ENCODE results near the gene MGLL. TPM values are rescaled to one million over a fixed set of nuclear protein-coding genes. Genes with fewer than 3 reads are reported as not detected.

MGLL gene
- total RNA-seq, 1 experiment from 2014 or later: 42.4 TPM

- Mint-ChIP-seq H3K9me3 (ENCODE audit: low read depth, unreplicated experiment) (no peaks in the 10 kb centered on the region), H3K27me3 (ENCODE audit: unreplicated experiment) (no peaks in the 10 kb centered on the region), H3K4me3 (ENCODE audit: low read depth, unreplicated experiment) (no peak overlapping the region), H3K36me3 (ENCODE audit: insufficient read depth, unreplicated experiment) (no peaks in the 10 kb centered on the region), H3K4me1 (ENCODE audit: low read depth, unreplicated experiment) (no peaks in the 10 kb centered on the region), H3K27ac (ENCODE audit: unreplicated experiment) (no peak overlapping the region)
- no TSS peak for BruUV-seq (replicated peaks)
- intact Hi-C loops (cut with micrococcal nuclease; ENCODE audit: unreplicated experiment): no loop called here
- DNase-seq: no peak
- no peak for TF ChIP-seq CTCF (IDR thresholded peaks at IDR 0.05; ENCODE audit: unreplicated experiment)
- CTCF ChIA-PET: interaction anchor here (0.7 to 1.1 kb wide), 3 partner anchors 48 to 671 kb away, joined by 3 to 4 read pairs (median 3); no protein-coding TSS in a partner anchor
These were observed 175.7 kb downstream of the MGLL start for GRCh38 chr3:127646501-127647046.

DNA sequence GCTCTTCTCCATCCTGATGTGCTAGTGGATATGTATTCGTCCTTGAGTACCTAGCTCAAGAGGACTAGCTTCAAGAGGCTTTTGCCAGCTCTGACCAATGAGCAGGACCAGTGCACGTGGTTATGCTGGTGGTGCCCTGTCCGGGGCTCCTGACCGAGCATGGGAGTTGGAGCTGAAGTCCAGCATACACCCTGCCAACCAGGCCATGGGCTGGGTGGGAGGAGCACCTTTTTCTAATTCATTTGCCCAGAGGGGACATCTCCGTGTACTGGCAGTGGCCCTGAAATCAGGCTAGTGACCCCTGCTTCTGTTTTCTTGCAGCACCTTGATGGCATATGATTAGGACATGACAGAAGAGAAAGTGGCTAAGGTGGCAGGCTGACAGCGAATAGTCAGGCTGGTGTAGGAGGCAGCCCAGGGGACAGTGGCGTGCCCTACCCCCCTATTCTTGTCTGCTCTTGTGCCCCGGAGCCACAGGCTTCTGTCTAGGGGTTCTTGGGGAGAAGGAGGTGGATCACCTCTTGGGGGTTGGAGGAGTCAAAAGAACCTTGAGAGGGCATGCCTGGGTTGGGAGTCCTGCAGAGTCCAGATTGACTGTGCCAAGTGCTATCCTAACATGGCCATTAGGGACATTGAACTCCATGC is 176.8 kb downstream of the MGLL start:
- Mint-ChIP-seq H3K9me3 (ENCODE audit: low read depth, unreplicated experiment) (no peaks in the 10 kb centered on the region), H3K4me3 (ENCODE audit: low read depth, unreplicated experiment) (no peak overlapping the region), H3K27me3 (ENCODE audit: unreplicated experiment) (no peaks in the 10 kb centered on the region), H3K4me1 (ENCODE audit: low read depth, unreplicated experiment) (no peaks in the 10 kb centered on the region), H3K36me3 (ENCODE audit: insufficient read depth, unreplicated experiment) (no peaks in the 10 kb centered on the region), H3K27ac (ENCODE audit: unreplicated experiment) (no peak overlapping the region)
- CTCF ChIA-PET: no interaction called here
- DNase-seq: no peak
- intact Hi-C loops (cut with micrococcal nuclease; ENCODE audit: unreplicated experiment): no loop called here
- no peak for TF ChIP-seq CTCF (IDR thresholded peaks at IDR 0.05; ENCODE audit: unreplicated experiment)
- BruUV-seq (replicated peaks): no TSS peak

DNA sequence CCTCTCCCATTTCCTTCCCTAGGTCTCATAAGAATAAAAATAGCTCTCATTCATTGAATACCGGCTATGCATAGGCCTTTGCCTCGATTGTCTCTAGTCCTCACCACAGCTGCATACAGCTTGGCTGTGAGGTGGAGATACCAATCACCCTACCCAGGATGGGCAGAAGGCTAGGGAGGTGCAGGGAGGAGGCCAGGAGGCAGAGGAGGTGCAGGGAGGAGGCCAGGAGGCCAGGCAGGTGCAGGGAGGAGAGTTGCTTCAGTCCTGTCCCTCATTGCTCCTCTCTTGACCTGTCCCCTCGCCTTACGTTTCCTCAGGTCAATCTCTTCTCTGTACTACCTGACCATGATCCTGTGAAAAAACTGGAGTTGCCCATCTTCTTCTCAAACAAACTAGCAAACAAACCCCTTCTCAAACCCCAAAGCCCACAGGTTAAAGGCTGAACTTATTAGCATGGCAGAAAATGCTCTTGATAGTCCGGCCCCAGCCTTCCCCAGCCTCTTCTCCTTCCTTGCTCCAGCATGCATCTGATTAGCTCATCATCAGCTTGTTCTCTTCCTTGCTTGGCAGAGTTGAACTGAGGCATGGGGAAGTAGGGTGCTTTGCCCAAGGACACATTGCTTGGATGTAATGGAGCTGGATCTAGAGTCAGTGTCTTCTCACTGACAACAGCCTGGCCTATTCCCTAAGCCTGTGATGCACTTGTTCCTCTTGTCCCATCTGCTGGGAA is 177.5 kb downstream of the MGLL start:
- TF ChIP-seq CTCF (IDR thresholded peaks at IDR 0.05; ENCODE audit: unreplicated experiment): no peak
- BruUV-seq (replicated peaks): no TSS peak
- Mint-ChIP-seq H3K4me3 (ENCODE audit: low read depth, unreplicated experiment) (no peak overlapping the region), H3K36me3 (ENCODE audit: insufficient read depth, unreplicated experiment) (no peaks in the 10 kb centered on the region), H3K27ac (ENCODE audit: unreplicated experiment) (no peak overlapping the region), H3K9me3 (ENCODE audit: low read depth, unreplicated experiment) (no peaks in the 10 kb centered on the region), H3K4me1 (ENCODE audit: low read depth, unreplicated experiment) (no peaks in the 10 kb centered on the region), H3K27me3 (ENCODE audit: unreplicated experiment) (no peaks in the 10 kb centered on the region)
- intact Hi-C loops (cut with micrococcal nuclease; ENCODE audit: unreplicated experiment): no loop called here
- no peak for DNase-seq
- CTCF ChIA-PET: interaction anchor here (0.5 to 1.3 kb wide), 3 partner anchors 10 to 372 kb away, joined by 3 read pairs; no protein-coding TSS in a partner anchor

DNA sequence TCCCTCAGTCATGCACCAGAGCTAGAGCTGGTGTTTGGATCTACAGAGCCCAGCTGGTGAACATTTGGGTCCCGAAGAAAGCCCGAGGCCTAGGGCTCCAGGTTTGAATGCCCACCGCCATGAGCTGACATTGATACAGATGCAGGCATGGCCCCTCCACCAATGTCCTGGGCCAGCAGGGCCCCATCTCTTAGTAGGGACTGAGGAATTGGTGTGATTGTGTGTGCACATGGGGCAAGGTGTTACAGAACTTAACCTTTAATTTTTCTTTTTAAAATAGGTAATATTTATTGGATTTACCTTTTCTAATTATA is 182.3 kb downstream of the MGLL start:
- no peaks in the 10 kb centered on the region for H3K4me1 Mint-ChIP-seq (ENCODE audit: low read depth, unreplicated experiment)
- DNase-seq: no peak
- no peaks in the 10 kb centered on the region for H3K36me3 Mint-ChIP-seq (ENCODE audit: insufficient read depth, unreplicated experiment)
- no peak overlapping the region for H3K27ac Mint-ChIP-seq (ENCODE audit: unreplicated experiment)
- TF ChIP-seq CTCF (IDR thresholded peaks at IDR 0.05; ENCODE audit: unreplicated experiment): no peak
- intact Hi-C loops (cut with micrococcal nuclease; ENCODE audit: unreplicated experiment): no loop called here
- H3K9me3 Mint-ChIP-seq (ENCODE audit: low read depth, unreplicated experiment): no peaks in the 10 kb centered on the region
- BruUV-seq (replicated peaks): no TSS peak
- no peak overlapping the region for H3K4me3 Mint-ChIP-seq (ENCODE audit: low read depth, unreplicated experiment)
- H3K27me3 Mint-ChIP-seq (ENCODE audit: unreplicated experiment): no peaks in the 10 kb centered on the region
- CTCF ChIA-PET: no interaction called here
